OCI-LY7 (cell line): ENCODE results near the gene PTPN18. TPM values are rescaled to one million over a fixed set of nuclear protein-coding genes. Genes with fewer than 3 reads are reported as not detected.
A peak's percentile ranks its signal among the peaks of the same experiment; 100 is the strongest.

Source experiments
- BruUV-seq: library from RNA; stranded (reverse); fragments of 400-500 nt; replicated peaks from 2 replicates; lab custom pipeline; 2021; lab: Mats Ljungman, UMichigan
- CTCF ChIA-PET: fragments of 300-600 bp; sonication (Branson Sonifier 250); formaldehyde crosslinking; loops from one replicate; lab custom pipeline; 2022; ENCODE audit warnings: antibody characterized with exemption; ENCODE audit not compliant: unreplicated experiment; lab: Charles Lee
- POLR2A ChIA-PET: fragments of 300-600 bp; sonication (Branson Sonifier 250); formaldehyde crosslinking; loops from one replicate; lab custom pipeline; 2022; ENCODE audit warnings: antibody characterized with exemption; lab: Charles Lee
- DNase-seq: peaks from one replicate; pipeline ENCODE4 v3.0.0-alpha.2; 2015; ENCODE audit warnings: low spot score
- H2AFZ ChIP-seq: fragments of 200-600 bp; sonication (generic), shearing (Covaris generic); 2 replicates; pipeline ENCODE4 v1.6.1; 2014; ENCODE audit warnings: mild to moderate bottlenecking, antibody characterized with exemption, low read length, moderate library complexity
- H3K27ac ChIP-seq: fragments of 200-600 bp; sonication (generic); 2 replicates; pipeline ENCODE4 v1.5.1; 2014; ENCODE audit warnings: mixed run types, low read depth, mild to moderate bottlenecking, moderate library complexity, low read length, inconsistent platforms; ENCODE audit not compliant: poor library complexity, severe bottlenecking
- H3K36me3 ChIP-seq: fragments of 200-600 bp; sonication (generic); 2 replicates; pipeline ENCODE4 v1.6.1; 2014; ENCODE audit warnings: mild to moderate bottlenecking, antibody characterized with exemption, low read length, moderate library complexity, mixed read lengths; ENCODE audit not compliant: insufficient read depth
- H3K4me1 ChIP-seq: fragments of 200-600 bp; sonication (generic); 2 replicates; pipeline ENCODE4 v1.5.1; 2014; ENCODE audit warnings: mild to moderate bottlenecking, low read length; ENCODE audit not compliant: insufficient read depth, poor library complexity, severe bottlenecking
- H3K4me2 ChIP-seq: fragments of 200-600 bp; sonication (generic); 2 replicates; pipeline ENCODE4 v1.6.1; 2014; ENCODE audit warnings: mild to moderate bottlenecking, low read length
- H3K4me3 ChIP-seq: fragments of 200-600 bp; sonication (generic); 2 replicates; pipeline ENCODE4 v1.5.1; 2014; ENCODE audit warnings: mild to moderate bottlenecking, low read depth, low read length; ENCODE audit not compliant: poor library complexity, severe bottlenecking
- H3K79me2 ChIP-seq: fragments of 200-600 bp; sonication (generic); 2 replicates; pipeline ENCODE4 v1.6.1; 2016; ENCODE audit warnings: low read depth, mild to moderate bottlenecking, low read length, moderate library complexity, mixed read lengths; ENCODE audit not compliant: insufficient read depth
- H3K9me2 ChIP-seq: fragments of 200-600 bp; sonication (generic); 2 replicates; pipeline ENCODE4 v1.6.1; 2016; ENCODE audit warnings: mild to moderate bottlenecking, low read length, mixed read lengths; ENCODE audit not compliant: insufficient read depth
- H3K9me3 ChIP-seq: fragments of 200-600 bp; sonication (generic); 2 replicates; pipeline ENCODE4 v1.6.1; 2014; ENCODE audit warnings: mild to moderate bottlenecking, mixed run types, low read length, mixed read lengths
- H4K20me1 ChIP-seq: fragments of 200-600 bp; sonication (generic); 2 replicates; pipeline ENCODE4 v1.6.1; 2014; ENCODE audit warnings: mild to moderate bottlenecking, antibody characterized with exemption, low read length, moderate library complexity, mixed read lengths; ENCODE audit not compliant: insufficient read depth
- EZH2phosphoT487 ChIP-seq: fragments of 200-600 bp; sonication (generic); IDR thresholded peaks from 2 replicates; pipeline ENCODE4 v1.6.1; 2018; ENCODE audit warnings: low read depth, borderline replicate concordance, mild to moderate bottlenecking, mixed run types, antibody characterized with exemption, low read length, moderate library complexity, mixed read lengths
- intact Hi-C: fragments of 100-400 bp; cut with micrococcal nuclease; formaldehyde crosslinking; loops from one replicate; pipeline ENCODE4 v1.10.0; 2022; ENCODE audit not compliant: unreplicated experiment
- total RNA-seq, 2 experiments: library from RNA; depleted of rRNA in 1 of 2; stranded (reverse); fragments of >200 nt in 1 of 2; shearing (Covaris generic) in 1 of 2; gene quantifications; 2 replicates each; pipeline ENCODE4 v1.2.3, GENCODE V29; 2014 to 2022
- TF ChIP-seq, protein P1 (sequence below): fragments of 200-600 bp; sonication (generic); conservative IDR thresholded peaks from 2 replicates; pipeline ENCODE4 v1.5.1; 2014; ENCODE audit warnings: mild to moderate bottlenecking, antibody characterized with exemption, low read length, moderate library complexity, mixed read lengths

Gene PTPN18
- total RNA-seq, 2 experiments from 2014 or later, result 96.6 to 309 TPM

DNA sequence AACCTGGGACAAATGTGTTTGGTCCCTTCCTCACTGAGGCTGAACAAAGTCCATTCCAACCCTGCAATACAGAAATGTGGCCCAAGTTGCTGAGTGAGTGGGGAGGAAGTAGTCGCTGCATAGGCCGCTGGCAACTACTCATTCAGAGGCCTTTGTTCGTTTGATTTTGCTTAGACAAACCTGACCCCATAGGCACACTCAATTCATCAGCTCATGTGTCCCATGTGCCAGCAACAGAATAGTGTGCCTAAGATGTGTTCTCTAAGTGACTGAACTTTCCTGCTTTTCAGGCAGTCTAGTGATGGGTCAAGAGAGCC is 23.0 kb downstream of the PTPN18 start:
- Histone ChIP-seq H2AFZ (no peak overlapping the region), H4K20me1 (no peaks in the 10 kb centered on the region), H3K4me1 (peaks cover 94% of the 10 kb centered on the region), H3K9me2 (no peaks in the 10 kb centered on the region), H3K4me2 (peak overlapping the region; percentile 95), H3K36me3 (peaks cover 89% of the 10 kb centered on the region), H3K4me3 (no peak overlapping the region), H3K79me2 (peaks cover 64% of the 10 kb centered on the region), H3K9me3 (no peaks in the 10 kb centered on the region), H3K27ac (no peak overlapping the region)
- no peak for DNase-seq
- CTCF ChIA-PET, result interaction anchor here (2.7 kb wide), 1 partner anchor 11 kb away, joined by 8 read pairs; no protein-coding TSS in a partner anchor
- BruUV-seq, result no TSS peak
- intact Hi-C loops, result loop anchor here (10.0 kb wide), 1 partner anchor 46 kb away; no protein-coding TSS in a partner anchor
- TF ChIP-seq, protein P1, sequence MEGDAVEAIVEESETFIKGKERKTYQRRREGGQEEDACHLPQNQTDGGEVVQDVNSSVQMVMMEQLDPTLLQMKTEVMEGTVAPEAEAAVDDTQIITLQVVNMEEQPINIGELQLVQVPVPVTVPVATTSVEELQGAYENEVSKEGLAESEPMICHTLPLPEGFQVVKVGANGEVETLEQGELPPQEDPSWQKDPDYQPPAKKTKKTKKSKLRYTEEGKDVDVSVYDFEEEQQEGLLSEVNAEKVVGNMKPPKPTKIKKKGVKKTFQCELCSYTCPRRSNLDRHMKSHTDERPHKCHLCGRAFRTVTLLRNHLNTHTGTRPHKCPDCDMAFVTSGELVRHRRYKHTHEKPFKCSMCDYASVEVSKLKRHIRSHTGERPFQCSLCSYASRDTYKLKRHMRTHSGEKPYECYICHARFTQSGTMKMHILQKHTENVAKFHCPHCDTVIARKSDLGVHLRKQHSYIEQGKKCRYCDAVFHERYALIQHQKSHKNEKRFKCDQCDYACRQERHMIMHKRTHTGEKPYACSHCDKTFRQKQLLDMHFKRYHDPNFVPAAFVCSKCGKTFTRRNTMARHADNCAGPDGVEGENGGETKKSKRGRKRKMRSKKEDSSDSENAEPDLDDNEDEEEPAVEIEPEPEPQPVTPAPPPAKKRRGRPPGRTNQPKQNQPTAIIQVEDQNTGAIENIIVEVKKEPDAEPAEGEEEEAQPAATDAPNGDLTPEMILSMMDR, result no peak
- TF ChIP-seq EZH2phosphoT487, result no peak
- POLR2A ChIA-PET, result interaction anchor here (1.0 to 9.6 kb wide), 4 partner anchors 8 to 31 kb away, joined by 4 to 251 read pairs (median 108); partner anchors contain the start of genes IMP4 and PTPN18

DNA sequence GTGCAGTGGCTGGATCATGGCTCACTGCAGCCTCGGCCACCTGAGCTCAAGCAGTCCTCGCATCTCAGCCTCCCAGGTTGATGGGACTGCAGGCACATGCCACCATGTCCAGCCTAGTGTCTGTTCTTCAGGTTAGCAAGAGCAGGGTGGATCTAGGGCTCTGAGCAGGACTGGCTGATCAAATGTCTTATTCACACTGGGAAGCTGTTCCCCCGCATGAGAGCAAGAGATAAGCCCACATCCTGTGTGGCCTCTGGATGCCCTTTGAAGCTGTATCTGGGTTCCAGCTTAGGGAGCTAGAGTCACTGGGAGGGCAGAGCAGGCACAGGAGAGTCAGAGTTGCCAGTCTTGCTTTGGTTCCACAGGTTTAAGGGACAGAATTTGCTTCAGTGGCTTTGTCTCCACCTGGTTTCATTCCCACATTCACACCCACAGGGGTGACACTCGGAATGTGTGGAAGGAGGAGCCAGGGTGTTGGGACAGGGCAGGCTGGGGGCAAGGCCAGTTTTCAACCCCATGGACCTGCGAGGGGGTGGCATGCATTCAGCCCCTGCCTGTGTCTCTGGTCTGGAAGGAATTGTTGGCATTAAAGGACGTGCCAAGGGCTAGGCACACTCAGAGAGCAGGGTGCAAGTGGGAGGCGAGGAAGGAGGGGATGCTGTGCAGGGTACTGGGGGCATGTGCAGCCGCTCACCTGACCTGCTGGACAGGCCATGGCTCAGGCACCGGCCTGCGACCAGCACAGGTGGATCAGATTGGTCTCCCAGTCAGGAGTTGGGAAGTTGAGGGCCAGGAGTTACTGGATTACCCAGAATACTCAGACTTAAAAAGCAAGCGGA is 24.5 kb downstream of the PTPN18 start:
- H3K79me2 ChIP-seq, result peaks cover 49% of the 10 kb centered on the region; the same call in 1 of the 2 replicates
- no peak overlapping the region for H3K4me3 ChIP-seq
- H3K4me2 ChIP-seq, result peak overlapping the region; percentile 95
- peaks cover 90% of the 10 kb centered on the region for H3K4me1 ChIP-seq
- CTCF ChIA-PET, result interaction anchor here (0.8 to 2.7 kb wide), 2 partner anchors 10 to 38 kb away, joined by 3 to 8 read pairs; partner anchors contain the start of gene IMP4
- POLR2A ChIA-PET, result interaction anchor here (8.4 to 9.6 kb wide), 2 partner anchors 7 to 32 kb away, joined by 209 to 251 read pairs; partner anchors contain the start of genes IMP4 and PTPN18
- no peaks in the 10 kb centered on the region for H3K9me2 ChIP-seq
- peak overlapping the region; percentile 51 for H3K27ac ChIP-seq
- H3K9me3 ChIP-seq, result no peaks in the 10 kb centered on the region
- TF ChIP-seq, protein P1, result no peak
- H3K36me3 ChIP-seq, result peaks cover 77% of the 10 kb centered on the region
- DNase-seq, result peak; percentile 35
- BruUV-seq, result no TSS peak
- no peak overlapping the region for H2AFZ ChIP-seq
- intact Hi-C loops, result no loop called here
- H4K20me1 ChIP-seq, result no peaks in the 10 kb centered on the region
